GM12875 (cell line): ENCODE measurements around the gene TTBK2.

ENCODE experiments used
- H3K4me3 ChIP-seq: one replicate; pipeline ENCODE4 v1.5.1; 2011; ENCODE audit warnings: low read depth, low read length, control low read depth
- TF ChIP-seq, protein P1 (sequence below): IDR thresholded peaks from 2 replicates; pipeline ENCODE4 v1.5.1; 2011; ENCODE audit warnings: low read depth, mild to moderate bottlenecking, control low read depth, inconsistent platforms, low read length, moderate library complexity, borderline replicate concordance; ENCODE audit not compliant: insufficient read depth

Gene TTBK2

GRCh38 chr15:42693942-42694341, 226.6 kb downstream of the TTBK2 start:
- TF ChIP-seq, protein P1, sequence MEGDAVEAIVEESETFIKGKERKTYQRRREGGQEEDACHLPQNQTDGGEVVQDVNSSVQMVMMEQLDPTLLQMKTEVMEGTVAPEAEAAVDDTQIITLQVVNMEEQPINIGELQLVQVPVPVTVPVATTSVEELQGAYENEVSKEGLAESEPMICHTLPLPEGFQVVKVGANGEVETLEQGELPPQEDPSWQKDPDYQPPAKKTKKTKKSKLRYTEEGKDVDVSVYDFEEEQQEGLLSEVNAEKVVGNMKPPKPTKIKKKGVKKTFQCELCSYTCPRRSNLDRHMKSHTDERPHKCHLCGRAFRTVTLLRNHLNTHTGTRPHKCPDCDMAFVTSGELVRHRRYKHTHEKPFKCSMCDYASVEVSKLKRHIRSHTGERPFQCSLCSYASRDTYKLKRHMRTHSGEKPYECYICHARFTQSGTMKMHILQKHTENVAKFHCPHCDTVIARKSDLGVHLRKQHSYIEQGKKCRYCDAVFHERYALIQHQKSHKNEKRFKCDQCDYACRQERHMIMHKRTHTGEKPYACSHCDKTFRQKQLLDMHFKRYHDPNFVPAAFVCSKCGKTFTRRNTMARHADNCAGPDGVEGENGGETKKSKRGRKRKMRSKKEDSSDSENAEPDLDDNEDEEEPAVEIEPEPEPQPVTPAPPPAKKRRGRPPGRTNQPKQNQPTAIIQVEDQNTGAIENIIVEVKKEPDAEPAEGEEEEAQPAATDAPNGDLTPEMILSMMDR, result no peak
- no peak overlapping the region for H3K4me3 ChIP-seq

DNA sequence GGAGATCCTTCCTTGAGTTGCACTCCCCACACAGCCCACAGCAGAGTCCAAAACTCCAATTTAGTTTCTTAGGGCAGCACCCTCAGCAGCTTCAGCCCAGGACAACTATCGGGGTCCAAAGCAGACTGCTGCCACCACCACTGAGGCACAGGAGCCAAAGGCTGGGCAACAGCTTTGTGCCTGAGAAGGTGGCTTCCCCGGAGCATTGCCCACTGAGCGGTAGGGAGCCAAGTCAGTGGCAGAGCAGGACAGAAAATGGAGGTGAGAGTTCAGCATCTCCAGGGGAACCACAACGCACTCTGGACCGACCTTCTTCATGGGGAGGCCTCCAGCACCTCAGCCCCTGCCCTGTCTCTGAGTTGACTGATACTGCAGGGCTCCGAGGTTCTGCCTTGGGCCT, 227.1 kb downstream of the TTBK2 start:
- TF ChIP-seq, protein P1, result no peak
- no peak overlapping the region for H3K4me3 ChIP-seq

DNA sequence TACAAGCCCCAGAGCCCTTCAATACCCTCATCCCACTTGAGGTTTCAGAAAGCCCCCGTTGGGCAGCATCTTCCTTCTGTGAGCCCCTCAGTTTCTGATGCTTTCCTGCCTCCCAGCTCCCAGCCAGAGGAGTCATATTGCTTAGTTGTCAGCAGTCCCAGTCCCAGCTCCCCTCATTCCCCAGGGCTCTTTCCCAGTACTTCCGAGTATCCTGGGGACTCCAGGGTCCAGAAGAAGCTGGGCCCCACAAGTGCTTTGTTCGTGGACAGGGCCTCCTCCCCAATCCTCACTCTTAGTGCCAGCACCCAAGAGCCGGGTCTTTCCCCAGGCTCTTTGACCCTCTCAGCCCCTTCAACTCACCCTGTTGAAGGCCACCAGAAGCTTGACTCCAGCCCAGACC, 227.6 kb downstream of the TTBK2 start:
- TF ChIP-seq, protein P1, result no peak
- no peak overlapping the region for H3K4me3 ChIP-seq

DNA sequence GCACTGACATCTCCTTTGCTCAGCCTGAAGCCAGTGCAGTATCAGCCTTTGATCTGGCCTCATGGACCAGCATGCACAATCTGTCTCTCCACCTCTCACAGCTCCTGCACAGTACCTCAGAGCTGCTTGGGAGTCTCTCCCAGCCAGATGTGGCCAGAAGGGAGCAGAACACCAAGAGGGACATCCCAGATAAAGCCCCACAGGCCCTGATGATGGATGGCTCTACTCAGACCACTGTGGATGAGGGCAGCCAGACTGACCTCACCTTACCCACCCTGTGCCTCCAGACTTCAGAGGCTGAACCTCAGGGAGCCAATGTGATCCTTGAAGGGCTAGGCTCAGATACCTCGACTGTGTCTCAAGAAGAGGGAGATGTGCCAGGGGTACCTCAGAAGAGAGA, 228.0 kb downstream of the TTBK2 start:
- TF ChIP-seq, protein P1, result no peak
- no peak overlapping the region for H3K4me3 ChIP-seq

DNA sequence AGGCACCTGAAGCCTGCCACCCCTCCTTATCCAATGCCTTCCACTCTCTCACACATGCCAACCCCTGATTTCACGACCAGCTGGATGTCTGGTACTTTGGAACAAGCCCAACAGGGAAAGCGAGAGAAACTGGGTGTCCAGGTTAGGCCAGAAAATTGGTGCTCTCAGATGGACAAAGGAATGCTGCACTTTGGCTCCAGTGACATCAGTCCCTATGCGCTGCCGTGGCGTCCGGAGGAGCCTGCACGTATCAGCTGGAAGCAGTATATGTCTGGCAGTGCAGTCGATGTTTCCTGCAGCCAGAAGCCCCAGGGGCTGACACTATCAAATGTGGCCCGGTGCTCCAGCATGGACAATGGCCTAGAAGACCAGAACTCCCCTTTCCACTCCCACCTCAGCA, 228.8 kb downstream of the TTBK2 start:
- no peak overlapping the region for H3K4me3 ChIP-seq
- TF ChIP-seq, protein P1, result no peak

DNA sequence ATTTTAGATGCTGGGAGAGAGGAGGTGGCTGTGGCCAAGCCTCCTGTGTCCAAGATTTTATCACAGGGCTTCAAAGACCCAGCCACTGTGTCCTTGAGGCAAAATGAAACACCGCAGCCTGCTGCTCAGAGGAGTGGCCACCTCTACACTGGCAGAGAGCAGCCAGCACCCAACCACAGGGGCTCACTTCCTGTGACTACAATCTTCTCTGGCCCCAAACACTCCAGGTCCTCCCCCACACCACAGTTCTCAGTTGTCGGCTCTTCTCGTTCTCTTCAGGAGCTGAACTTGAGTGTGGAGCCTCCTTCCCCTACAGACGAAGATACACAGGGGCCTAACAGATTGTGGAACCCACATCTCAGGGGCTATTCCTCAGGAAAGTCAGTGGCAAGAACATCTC, 229.3 kb downstream of the TTBK2 start:
- no peak overlapping the region for H3K4me3 ChIP-seq
- TF ChIP-seq, protein P1, result no peak
